Central memory CD8-positive, alpha-beta T cell (primary cell): ENCODE data around the gene TMCO4.
"Not testable (repeated sequence)": the region's sequence is repeated elsewhere in the genome, so short reads cannot be mapped to it uniquely, and the experiment has no call there.

ENCODE experiments used
- ATAC-seq: fragments of 150-1000 bp; cut with Tn5 transposase; replicated peaks from 2 replicates; pipeline ENCODE4 v1.10.0; 2022; ENCODE audit warnings: mild to moderate bottlenecking, moderate FRiP score, moderate number of reproducible peaks; ENCODE audit not compliant: poor library complexity, severe bottlenecking; ENCODE audit errors: extremely low read depth
- DNase-seq, 2 donors: peaks; one replicate each; pipeline ENCODE4 v3.0.0; 2021; ENCODE audit warnings: low spot score in 2 of 2
- H3K27ac Mint-ChIP-seq: one replicate; pipeline ENCODE4 v1.8.0; 2022; ENCODE audit warnings: low read depth, mild to moderate bottlenecking, moderate library complexity, mixed read lengths
- H3K27me3 Mint-ChIP-seq: one replicate; pipeline ENCODE4 v1.8.0; 2022; ENCODE audit warnings: mixed read lengths
- H3K36me3 Mint-ChIP-seq: one replicate; pipeline ENCODE4 v1.8.0; 2022; ENCODE audit warnings: mild to moderate bottlenecking, moderate library complexity, mixed read lengths; ENCODE audit not compliant: insufficient read depth
- H3K4me1 Mint-ChIP-seq: one replicate; pipeline ENCODE4 v1.8.0; 2022; ENCODE audit warnings: mixed read lengths
- H3K4me3 Mint-ChIP-seq: one replicate; pipeline ENCODE4 v1.8.0; 2022; ENCODE audit warnings: mild to moderate bottlenecking, moderate library complexity, mixed read lengths
- H3K9me3 Mint-ChIP-seq: one replicate; pipeline ENCODE4 v1.8.0; 2022; ENCODE audit warnings: mixed read lengths

TMCO4 gene

DNA sequence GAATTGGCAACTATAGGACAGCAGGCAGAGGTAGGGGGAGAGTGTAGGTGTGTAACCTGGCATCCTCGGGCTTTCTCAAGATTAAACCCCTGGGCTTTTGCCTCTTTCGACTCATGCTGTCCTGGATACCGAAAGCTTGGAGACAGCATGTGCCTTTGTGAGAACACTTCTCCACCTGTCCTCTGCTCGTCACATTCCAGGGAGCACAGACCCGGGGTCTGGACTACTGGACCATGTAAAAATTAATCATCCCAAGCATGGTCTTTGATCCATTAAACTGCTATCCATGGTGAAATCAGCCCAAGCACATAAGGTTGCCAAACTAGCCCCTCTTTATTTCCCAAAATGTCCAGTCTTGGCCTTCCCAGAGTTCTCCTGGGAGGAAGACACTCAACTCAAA is 24.3 kb upstream of the TMCO4 start:
- no peak overlapping the region for H3K27ac Mint-ChIP-seq
- no peak overlapping the region for H3K4me3 Mint-ChIP-seq
- DNase-seq: no peak
- ATAC-seq: no peak
- H3K9me3 Mint-ChIP-seq: no peaks in the 10 kb centered on the region
- H3K27me3 Mint-ChIP-seq: peaks cover 29% of the 10 kb centered on the region
- H3K4me1 Mint-ChIP-seq: no peaks in the 10 kb centered on the region
- H3K36me3 Mint-ChIP-seq: peaks cover 3% of the 10 kb centered on the region

DNA sequence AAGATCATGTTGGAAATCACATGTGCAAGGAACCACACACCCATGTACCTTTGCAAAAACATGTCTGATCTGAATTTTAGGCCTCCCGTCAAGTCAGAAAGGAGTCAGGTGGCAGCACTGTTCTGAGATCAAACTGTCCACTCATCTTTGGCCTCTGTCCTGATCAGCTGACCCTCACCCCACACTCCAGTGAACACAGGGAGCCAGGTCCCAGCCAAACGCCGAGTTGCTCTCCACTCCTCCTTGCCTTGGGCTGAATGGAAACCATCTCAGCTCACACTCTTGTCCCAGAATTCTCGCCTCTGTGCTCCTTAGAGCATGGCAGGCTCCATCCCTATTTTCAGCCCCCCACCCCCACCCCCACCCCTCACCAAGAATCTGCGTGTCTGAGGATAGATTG is 20.0 kb upstream of the TMCO4 start:
- H3K9me3 Mint-ChIP-seq: no peaks in the 10 kb centered on the region
- H3K4me1 Mint-ChIP-seq: no peaks in the 10 kb centered on the region
- H3K4me3 Mint-ChIP-seq: no peak overlapping the region
- H3K36me3 Mint-ChIP-seq: peaks cover 3% of the 10 kb centered on the region
- no peaks in the 10 kb centered on the region for H3K27me3 Mint-ChIP-seq
- H3K27ac Mint-ChIP-seq: no peak overlapping the region
- ATAC-seq: no peak
- DNase-seq: no peak

DNA sequence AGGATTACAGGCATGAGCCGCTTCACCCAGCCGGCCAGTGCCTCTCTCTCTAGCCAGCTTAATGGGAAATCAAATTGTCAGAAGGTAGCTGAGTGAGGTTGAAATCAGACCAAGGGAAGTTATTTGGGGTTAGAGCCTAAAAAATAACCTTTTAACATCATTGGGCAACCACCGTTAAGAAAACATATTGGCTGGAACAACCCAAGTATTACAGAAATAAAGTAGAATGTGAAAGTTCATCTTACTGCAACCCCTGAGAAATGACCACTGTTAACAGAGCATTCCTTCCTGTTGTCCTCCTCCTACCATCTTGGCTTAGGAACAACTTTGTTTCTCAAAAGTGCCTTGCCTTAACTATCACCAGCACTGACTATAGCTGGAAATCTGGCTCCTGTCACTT is 18.6 kb upstream of the TMCO4 start:
- Mint-ChIP-seq H3K9me3 (no peaks in the 10 kb centered on the region), H3K4me1 (no peaks in the 10 kb centered on the region), H3K27ac (no peak overlapping the region), H3K4me3 (no peak overlapping the region), H3K27me3 (peaks cover 9% of the 10 kb centered on the region), H3K36me3 (peaks cover 3% of the 10 kb centered on the region)
- ATAC-seq (no peak), DNase-seq (no peak)

DNA sequence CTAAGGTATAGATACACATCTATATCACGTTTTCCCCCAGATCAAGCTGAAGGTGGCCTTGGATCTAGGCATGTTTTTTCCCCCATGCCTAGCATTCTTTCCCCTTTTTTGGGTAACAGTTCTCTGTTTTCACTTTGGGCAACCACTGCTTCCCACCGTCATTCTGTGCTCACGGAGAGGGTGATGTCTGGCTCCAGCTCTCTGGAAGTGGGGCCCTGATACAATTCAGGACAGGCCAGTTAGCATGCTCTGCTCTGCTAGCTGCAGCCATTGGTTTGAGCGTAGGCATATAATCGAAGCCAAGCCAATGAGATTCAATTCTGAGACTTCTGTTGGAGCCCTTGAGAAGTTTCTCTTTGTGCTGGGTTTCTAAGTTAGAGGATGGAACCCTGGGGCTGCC is 17.4 kb upstream of the TMCO4 start:
- Mint-ChIP-seq H3K27ac (no peak overlapping the region), H3K4me1 (no peaks in the 10 kb centered on the region), H3K4me3 (no peak overlapping the region), H3K36me3 (peaks cover 3% of the 10 kb centered on the region), H3K9me3 (no peaks in the 10 kb centered on the region), H3K27me3 (peaks cover 9% of the 10 kb centered on the region)
- DNase-seq (no peak), ATAC-seq (no peak)

DNA sequence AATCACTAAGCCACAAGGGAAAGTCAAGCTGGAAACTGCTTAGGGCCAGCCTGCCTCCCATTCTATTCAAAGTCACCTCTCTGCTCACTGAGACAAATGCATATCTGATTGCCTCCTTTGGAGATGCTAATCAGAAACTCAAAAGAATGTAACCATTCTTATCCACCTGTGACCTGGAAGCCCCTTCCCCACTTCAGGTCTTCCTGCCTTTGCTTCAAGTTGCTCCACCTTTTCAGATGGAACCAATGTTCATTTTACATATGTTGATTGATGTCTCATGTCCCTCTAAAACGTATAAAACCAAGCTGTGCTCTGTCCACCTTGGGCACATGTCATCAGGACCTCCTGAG is 17.0 kb upstream of the TMCO4 start:
- H3K36me3 Mint-ChIP-seq, H3K27ac Mint-ChIP-seq, H3K27me3 Mint-ChIP-seq, DNase-seq, H3K9me3 Mint-ChIP-seq, H3K4me1 Mint-ChIP-seq, ATAC-seq, H3K4me3 Mint-ChIP-seq: not testable (repeated sequence)

DNA sequence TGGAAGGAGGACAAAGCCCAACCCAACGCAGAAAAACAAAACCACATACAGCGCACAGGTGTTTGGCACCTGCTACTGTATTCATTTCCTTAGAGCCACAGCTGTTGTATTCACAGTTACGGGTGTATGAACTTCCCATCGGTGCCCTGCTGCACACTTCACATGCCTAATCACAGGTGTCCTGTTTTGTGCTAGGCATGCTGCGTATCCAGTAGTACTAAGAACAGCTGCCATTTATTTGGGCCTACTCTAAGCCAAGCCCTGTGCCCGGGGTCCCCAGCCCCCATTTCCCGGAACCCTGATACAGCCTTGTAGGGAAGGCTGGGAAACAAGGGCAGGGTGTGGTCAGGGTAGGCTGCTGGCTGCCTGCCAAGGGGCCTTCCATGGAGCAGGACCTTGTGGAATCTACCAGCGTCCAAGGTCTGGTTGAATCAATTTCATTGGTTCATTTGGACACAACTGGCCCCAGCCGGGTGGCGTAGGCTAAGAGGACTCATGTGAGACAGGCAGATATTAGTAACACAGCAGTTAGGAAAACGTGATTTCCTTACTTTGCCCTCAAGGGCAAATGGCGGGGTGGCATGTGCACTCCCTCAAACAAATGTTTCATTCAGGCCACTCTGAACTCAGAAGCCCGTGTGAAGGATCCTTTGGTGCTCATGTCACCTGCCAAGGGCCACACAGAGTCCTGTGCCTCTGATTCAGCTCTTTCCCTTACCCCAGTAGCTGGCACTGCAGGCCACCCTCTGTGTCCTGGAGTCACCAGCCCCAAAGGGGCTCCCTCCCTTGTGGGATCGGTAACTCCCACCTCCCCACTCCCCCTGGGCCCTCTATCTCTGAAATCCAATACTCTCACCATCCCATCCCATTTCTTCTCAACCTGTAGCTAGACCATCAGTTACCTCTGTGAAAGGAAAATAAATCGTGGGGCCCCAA is 16.4 kb upstream of the TMCO4 start:
- no peaks in the 10 kb centered on the region for H3K4me1 Mint-ChIP-seq
- ATAC-seq: no peak
- H3K4me3 Mint-ChIP-seq: no peak overlapping the region
- peaks cover 9% of the 10 kb centered on the region for H3K27me3 Mint-ChIP-seq
- no peak for DNase-seq
- H3K36me3 Mint-ChIP-seq: peaks cover 3% of the 10 kb centered on the region
- no peaks in the 10 kb centered on the region for H3K9me3 Mint-ChIP-seq
- H3K27ac Mint-ChIP-seq: no peak overlapping the region

DNA sequence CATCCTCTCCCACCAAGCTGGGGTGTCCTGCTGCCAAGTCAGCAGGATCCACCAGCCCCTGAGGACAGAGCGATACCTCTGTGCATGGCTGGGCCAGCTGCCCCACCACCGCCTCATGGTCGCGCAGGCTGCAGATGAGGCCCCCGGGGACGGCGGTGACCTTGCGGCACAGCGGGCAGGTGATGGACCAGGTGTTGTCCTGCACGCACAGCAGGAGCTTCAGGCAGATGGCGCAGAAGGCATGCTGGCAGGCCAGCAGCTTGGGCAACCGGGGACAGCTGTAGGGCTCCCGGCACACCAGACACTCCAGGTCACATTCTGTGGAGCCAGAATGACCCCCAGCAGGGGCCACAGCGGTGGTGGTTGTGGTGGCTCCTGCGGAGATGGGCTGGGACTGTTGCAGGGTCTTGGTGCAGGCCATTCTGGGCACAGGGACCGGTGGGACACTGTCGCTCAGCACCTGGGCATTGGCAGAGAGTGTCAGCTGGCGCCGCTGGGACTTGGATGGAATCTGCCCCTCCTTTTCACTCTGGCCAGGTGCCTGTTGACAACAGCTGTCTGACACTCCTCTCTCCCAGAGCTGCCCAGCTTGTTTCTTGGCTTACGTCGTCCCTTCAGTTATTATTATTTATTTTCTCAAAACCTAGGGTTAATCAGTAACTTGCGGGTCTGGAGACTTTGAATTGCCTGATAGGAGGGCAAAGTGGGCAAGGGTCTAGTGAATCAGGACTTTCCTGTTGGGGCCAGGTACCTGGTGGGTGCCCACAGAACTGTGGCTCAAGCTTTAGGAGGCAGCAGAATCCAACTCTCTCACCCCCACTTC is 15.2 kb upstream of the TMCO4 start, which contains the start of gene RNF186:
TSS of gene RNF186 (minus strand) at position 603 of the 823 bp plus-strand sequence. CDS start at position 421, 182 bp downstream.
- no peaks in the 10 kb centered on the region for H3K9me3 Mint-ChIP-seq
- DNase-seq (no peak), ATAC-seq (no peak)

DNA sequence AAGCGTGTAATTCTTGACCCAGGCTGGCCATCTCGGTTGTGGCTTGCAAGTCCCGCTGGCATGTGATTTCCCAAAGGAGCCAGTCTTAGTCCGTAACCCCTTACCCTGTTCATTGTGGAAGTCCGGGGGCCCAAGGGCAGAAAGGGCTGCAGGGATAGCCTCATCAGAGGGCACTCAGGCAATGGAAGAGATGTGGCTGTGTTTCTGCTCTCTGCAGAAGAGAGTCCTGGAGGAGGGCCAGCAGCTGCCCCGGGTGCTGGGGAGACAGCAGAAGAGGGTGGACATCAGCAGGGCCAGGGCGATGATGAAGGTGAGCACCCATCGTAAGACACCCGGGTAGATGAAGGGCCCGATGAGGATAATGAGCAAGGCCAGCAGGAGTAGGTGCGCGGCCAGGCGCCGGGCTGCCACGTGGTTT is 14.5 kb upstream of the TMCO4 start:
- Mint-ChIP-seq H3K27me3 (peaks cover 9% of the 10 kb centered on the region), H3K36me3 (no peaks in the 10 kb centered on the region), H3K4me3 (no peak overlapping the region), H3K9me3 (no peaks in the 10 kb centered on the region), H3K27ac (no peak overlapping the region), H3K4me1 (no peaks in the 10 kb centered on the region)
- ATAC-seq (no peak), DNase-seq (no peak)

More for the DNA sequence above, 15.2 kb upstream of the TMCO4 start, which contains the start of gene RNF186:
- H3K4me3 Mint-ChIP-seq: no peak within 1 kb of the TSS
- H3K27me3 Mint-ChIP-seq: peaks cover 9% of the 10 kb centered on the region
- no peaks in the 10 kb centered on the region for H3K4me1 Mint-ChIP-seq
- H3K36me3 Mint-ChIP-seq: peaks cover 3% of the 10 kb centered on the region
- H3K27ac Mint-ChIP-seq: no peak within 1 kb of the TSS

DNA sequence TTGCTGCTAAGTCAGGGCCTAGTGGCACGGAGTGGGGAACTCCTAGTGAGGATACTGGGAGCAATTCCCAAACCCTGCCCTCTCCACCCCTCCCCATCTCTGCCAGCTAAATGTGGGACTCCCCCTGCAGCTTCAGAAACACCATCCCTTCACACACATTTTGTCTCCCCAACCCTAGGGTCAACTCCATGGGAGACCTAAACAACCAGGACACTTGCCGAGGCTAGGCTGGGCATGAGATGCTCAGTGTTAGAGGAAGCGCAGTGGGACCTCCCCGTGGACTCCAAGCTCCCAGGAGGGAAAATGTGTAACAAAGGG is 13.9 kb upstream of the TMCO4 start:
- no peaks in the 10 kb centered on the region for H3K9me3 Mint-ChIP-seq

DNA sequence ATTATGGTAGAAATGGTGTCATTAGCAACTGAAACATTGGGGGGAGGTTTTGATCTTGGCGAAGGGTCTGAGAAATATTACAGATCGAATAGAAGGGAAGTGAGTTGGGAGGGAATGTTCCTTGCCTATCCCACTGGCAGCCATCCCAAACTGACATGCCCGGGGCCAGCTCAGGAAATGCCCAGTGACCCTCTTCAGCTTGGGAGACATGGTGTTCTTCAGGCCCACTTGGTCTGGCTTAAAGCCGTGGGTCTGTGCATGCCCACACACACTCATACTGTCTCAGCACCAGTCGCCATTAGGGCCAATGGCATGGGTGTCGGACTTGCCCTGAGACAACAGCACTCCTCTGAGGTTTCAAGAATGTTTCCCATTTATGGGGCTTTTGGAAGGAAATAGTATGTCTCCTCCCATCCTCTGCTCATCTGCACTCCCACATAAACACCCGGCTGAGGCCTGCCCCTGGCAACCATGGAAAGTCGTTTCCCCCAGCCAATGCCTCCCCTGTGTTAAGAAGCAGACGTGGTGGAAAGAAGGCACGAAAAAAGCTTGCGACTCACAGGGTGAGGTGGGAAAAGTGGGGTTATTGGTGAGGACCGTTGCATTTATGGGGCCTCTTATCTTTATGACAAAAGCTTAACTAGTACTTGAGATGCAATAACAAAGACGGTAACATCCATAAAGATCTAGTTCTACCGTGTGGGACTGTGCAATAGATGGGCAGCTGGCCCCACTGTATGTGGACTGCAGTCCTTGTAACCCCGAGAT is 13.3 kb upstream of the TMCO4 start:
- DNase-seq: no peak

More for the DNA sequence above, 13.9 kb upstream of the TMCO4 start:
- no peak for DNase-seq
- Mint-ChIP-seq H3K27ac (no peak overlapping the region), H3K36me3 (no peaks in the 10 kb centered on the region), H3K27me3 (peaks cover 9% of the 10 kb centered on the region), H3K4me3 (no peak overlapping the region), H3K4me1 (no peaks in the 10 kb centered on the region)
- no peak for ATAC-seq

DNA sequence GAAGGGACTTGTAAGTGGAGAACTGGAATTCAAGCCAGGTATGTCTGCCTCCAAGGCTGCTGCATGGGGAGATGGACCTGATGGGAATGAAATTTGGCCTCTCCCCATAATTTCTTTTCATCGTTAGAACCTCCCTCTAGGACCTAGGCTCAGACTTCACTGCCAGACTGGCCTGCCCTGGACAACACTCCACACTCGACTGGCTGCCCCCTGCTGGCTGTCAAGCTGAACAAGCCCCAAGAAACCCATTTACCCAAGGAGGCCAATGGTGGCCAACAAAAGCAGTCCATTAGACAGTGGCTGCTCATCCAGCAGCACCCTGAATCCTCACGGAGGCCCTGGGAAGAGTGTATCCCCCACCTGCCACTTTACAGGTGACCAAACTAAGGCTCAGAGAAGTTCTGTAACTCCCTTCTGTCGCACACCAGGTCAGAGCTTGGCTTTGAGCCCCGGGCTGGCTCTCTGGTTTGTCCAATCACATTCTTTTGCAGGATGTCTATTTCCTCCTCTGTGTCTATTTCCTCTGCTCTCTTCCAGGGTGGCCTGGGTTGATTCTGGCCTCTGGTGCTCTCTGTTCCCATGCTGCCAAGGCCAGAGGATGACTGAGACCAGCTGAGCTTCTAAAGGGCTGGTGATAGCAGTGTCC is 11.6 kb upstream of the TMCO4 start:
- H3K9me3 Mint-ChIP-seq: no peaks in the 10 kb centered on the region
- peaks cover 9% of the 10 kb centered on the region for H3K27me3 Mint-ChIP-seq
- H3K36me3 Mint-ChIP-seq: no peaks in the 10 kb centered on the region
- ATAC-seq: peak; percentile 40
- H3K4me3 Mint-ChIP-seq: no peak overlapping the region
- no peak overlapping the region for H3K27ac Mint-ChIP-seq
- peak in 1 of 2 donors; percentile 13 for DNase-seq
- H3K4me1 Mint-ChIP-seq: no peaks in the 10 kb centered on the region

More for the DNA sequence above, 13.3 kb upstream of the TMCO4 start:
- Mint-ChIP-seq H3K27ac (no peak overlapping the region), H3K9me3 (no peaks in the 10 kb centered on the region), H3K36me3 (no peaks in the 10 kb centered on the region), H3K4me1 (no peaks in the 10 kb centered on the region), H3K4me3 (no peak overlapping the region), H3K27me3 (peaks cover 9% of the 10 kb centered on the region)
- ATAC-seq: no peak
